Thymus (tissue), 11 donors: ENCODE measurements around the gene PLB1. TPM values are rescaled to one million over a fixed set of nuclear protein-coding genes. Genes with fewer than 3 reads are reported as not detected.

Experiments
- DNase-seq, 9 donors: peaks; one replicate each; pipeline ENCODE4 v3.0.0-alpha.2; 2013; ENCODE audit warnings: low spot score in 9 of 9, low read depth in 6 of 9, missing footprints in 1 of 9
- H3K27ac ChIP-seq, 2 donors: one replicate each; pipeline ENCODE4 v1.5.1; 2013; ENCODE audit warnings: control low read depth in 1 of 2, low read depth in 1 of 2, low read length in 1 of 2, mild to moderate bottlenecking in 1 of 2, moderate library complexity in 1 of 2
- H3K27me3 ChIP-seq, 2 donors: one replicate each; pipeline ENCODE4 v1.5.1; 2013; ENCODE audit warnings: low read length in 1 of 2; ENCODE audit not compliant: control insufficient read depth in 2 of 2, insufficient read depth in 1 of 2
- H3K36me3 ChIP-seq, 2 donors: one replicate each; pipeline ENCODE4 v1.5.1; 2013; ENCODE audit warnings: low read length in 1 of 2, mild to moderate bottlenecking in 1 of 2, moderate library complexity in 1 of 2; ENCODE audit not compliant: control insufficient read depth in 2 of 2, insufficient read depth in 2 of 2
- H3K4me1 ChIP-seq, 2 donors: one replicate each; pipeline ENCODE4 v1.5.1; 2013; ENCODE audit warnings: low read length in 2 of 2; ENCODE audit not compliant: control insufficient read depth in 2 of 2, insufficient read depth in 2 of 2
- H3K4me3 ChIP-seq, 2 donors: one replicate each; pipeline ENCODE4 v1.5.1; 2013; ENCODE audit warnings: low read length in 2 of 2, control low read depth in 1 of 2, mild to moderate bottlenecking in 1 of 2
- H3K9me3 ChIP-seq, 2 donors: one replicate each; pipeline ENCODE4 v1.5.1; 2013; ENCODE audit warnings: low read length in 1 of 2, mild to moderate bottlenecking in 1 of 2; ENCODE audit not compliant: control insufficient read depth in 2 of 2, insufficient read depth in 1 of 2
- whole genome bisulfite sequencing: extraction: QIAGEN DNeasy Blood & Tissue Kit; methylation state at CpG from one replicate; pipeline ENCODE4 v1.1.7; 2013; 5-methylcytosine and 5-hydroxymethylcytosine counted together
- polyA plus RNA-seq: library from polyadenylated mRNA; stranded (reverse); fragments of 200-250 nt; gene quantifications from one replicate; pipeline ENCODE4 v1.2.3, GENCODE V29; 2013
- total RNA-seq: library from RNA; stranded (reverse); fragments of 120-200 nt; gene quantifications from one replicate; pipeline ENCODE4 v1.2.4, GENCODE V29; 2013
- donor health status: healthy.

The PLB1 gene
- total and polyA plus RNA-seq, 2 donors = 1.8 to 2.3 TPM

DNA sequence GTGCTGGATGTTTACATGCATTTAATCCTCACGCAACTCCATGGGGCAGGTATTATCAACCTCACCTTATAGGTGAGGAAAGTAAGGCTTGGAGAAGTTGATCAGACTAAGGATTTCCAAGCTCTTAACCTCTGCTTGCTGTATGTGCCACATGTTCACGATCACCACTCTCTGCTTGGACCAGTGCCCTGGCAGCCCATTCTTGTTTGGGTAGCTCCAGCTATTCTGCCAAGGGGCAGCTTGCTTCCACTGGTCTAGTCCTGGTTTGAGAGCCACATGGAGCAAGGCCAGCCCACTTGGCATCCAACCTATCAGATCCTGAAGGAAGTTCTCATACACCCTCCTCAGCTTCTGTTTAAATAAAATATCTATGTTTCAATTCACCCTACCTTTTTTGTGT lies 14.3 kb downstream of the PLB1 start:
- Histone ChIP-seq H3K27me3 (peaks cover 0 to 4% of the 10 kb centered on the region in 2 donors), H3K27ac (no peak overlapping the region), H3K4me1 (no peaks in the 10 kb centered on the region), H3K36me3 (no peaks in the 10 kb centered on the region), H3K4me3 (no peak overlapping the region), H3K9me3 (no peaks in the 10 kb centered on the region)
- DNase-seq = no peak
- 96% methylated on average over 2 of the region's 2 CpGs for WGBS

DNA sequence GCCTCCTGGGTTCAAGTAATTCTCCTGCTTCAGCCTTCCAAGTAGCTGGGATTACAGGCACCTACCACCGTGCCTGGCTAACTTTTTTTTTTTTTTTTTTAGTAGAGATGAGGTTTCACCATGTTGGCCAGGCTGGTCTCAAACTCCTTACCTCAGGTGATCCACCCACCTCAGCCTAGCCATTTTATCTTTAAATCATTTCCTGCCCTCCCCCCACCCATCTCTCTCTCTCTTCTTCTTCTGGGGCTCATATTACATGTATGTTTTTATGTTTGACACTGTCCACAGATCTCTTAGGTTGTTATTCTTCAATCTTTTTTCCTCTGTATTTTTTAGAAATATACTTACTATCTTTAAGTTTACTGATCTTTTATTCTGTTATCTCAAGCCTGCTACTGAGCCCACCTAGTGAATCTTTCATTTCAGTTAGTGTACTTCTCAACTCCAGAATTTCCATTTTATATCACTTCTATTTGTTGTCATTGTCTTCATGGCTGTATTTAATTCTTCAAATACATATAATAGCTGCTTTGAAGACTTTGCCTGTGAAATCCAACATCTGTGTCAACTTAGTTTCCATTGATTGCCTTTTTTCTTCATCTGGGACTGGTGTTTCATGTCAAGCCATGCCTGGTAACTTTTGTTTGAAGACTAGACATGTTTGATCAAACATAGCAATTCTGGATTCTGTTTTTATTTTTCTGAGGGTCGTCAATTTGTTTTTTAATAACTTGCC lies 16.2 kb downstream of the PLB1 start:
- Histone ChIP-seq H3K4me3 (no peak overlapping the region), H3K27ac (no peak overlapping the region), H3K27me3 (peaks cover 0 to 9% of the 10 kb centered on the region in 2 donors), H3K4me1 (no peaks in the 10 kb centered on the region), H3K36me3 (no peaks in the 10 kb centered on the region), H3K9me3 (no peaks in the 10 kb centered on the region)
- 86% methylated on average over 2 of the region's 2 CpGs for WGBS
- no peak for DNase-seq

DNA sequence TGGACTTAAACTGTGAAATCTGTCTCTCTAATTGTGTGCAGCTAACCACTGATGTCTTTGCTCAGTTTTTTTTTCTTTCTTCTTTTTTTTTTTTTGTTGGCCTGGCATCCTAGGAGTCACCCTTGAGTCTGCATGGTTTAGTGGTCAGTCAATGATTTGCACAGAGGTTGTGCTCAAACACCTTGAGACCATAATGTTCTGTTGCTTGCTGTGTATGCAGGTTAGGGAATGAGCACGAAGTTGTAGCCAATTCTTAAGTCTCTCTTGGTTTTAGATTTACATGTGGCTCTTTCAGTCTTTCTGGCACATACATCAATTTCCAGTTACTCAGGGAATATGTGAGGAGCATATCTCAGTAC lies 16.7 kb downstream of the PLB1 start:
- H3K4me3 ChIP-seq = no peak overlapping the region
- no peaks in the 10 kb centered on the region for H3K4me1 ChIP-seq
- peaks cover 0 to 11% of the 10 kb centered on the region in 2 donors for H3K27me3 ChIP-seq
- H3K36me3 ChIP-seq = no peaks in the 10 kb centered on the region
- no peak overlapping the region for H3K27ac ChIP-seq
- 83% methylated on average over 1 of the region's 1 CpG for WGBS
- H3K9me3 ChIP-seq = no peaks in the 10 kb centered on the region
- DNase-seq = no peak

DNA sequence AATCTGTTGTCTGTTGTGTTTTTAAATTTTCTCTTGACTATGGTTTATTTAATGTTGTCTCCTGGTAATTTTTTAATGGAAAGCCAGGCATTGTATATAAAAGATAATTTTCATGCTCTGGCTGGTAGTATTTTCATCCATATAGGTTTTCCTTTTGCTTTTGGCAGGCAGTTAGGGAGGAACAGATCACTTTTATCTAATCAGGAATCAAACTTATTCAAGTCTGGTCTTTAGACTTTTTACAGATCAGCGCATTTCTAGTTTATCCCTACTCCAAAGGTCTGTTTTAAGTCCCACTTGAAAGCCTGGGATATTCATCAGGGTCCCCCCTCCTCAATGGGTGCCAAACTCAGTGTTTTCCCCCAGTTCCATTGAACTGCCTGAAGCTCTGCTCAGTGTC lies 17.2 kb downstream of the PLB1 start:
- Histone ChIP-seq H3K4me3 (no peak overlapping the region), H3K27me3 (peaks cover 0 to 13% of the 10 kb centered on the region in 2 donors), H3K4me1 (no peaks in the 10 kb centered on the region), H3K27ac (no peak overlapping the region), H3K36me3 (no peaks in the 10 kb centered on the region), H3K9me3 (no peaks in the 10 kb centered on the region)
- no peak for DNase-seq
- WGBS = 95% methylated on average over 1 of the region's 1 CpG

DNA sequence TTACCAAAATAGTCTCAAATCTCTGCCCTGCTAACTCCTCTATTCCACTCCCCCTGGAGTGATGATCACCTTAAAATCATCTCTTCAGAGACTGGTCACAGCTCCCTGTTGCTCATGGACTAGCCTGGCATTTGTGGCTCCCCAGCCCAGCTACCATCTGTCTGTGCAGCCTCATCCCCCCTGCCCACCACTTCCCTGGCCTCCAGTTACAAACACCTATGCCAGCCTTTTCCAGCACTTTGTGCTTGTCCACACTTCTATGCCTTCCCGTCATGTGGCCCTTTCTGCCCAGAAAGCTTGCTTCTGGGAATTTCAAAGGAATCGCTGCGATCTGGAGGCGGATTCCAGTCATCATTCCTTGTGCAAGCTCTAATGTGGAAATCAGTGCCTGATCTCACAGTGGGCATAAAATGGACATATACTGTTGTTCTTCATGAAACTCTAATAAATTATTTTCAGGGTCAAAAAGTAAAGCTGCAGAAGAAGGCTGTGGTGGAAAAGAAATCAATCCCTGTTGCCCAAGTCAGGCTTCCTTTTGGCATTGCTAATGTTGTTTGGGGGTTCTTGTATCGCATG lies 19.4 kb downstream of the PLB1 start:
- DNase-seq = no peak
- peaks cover 0 to 18% of the 10 kb centered on the region in 2 donors for H3K27me3 ChIP-seq
- H3K27ac ChIP-seq = no peak overlapping the region
- 85% methylated on average over 5 of the region's 5 CpGs for WGBS
- H3K36me3 ChIP-seq = no peaks in the 10 kb centered on the region
- no peak overlapping the region for H3K4me3 ChIP-seq
- H3K4me1 ChIP-seq = no peaks in the 10 kb centered on the region
- H3K9me3 ChIP-seq = no peaks in the 10 kb centered on the region

DNA sequence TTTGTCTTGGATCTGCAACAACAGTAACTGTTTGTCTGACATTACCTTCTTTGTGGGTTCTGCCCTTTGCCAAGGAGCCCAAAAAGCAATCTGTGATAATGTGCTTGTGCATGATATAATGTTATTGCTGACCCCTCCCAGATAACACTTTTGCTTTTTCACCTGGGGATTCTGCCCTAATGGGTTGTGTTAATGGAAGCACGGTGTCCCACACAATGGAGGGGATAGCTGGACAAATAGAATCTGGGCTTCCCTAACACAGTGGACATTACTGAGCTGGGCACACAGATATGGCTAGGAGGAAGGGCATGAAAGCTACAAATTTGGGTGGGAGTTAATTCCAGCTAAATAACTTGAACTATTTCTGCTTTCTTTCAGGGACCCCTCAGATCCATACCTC lies 20.6 kb downstream of the PLB1 start:
- peaks cover 0 to 18% of the 10 kb centered on the region in 2 donors for H3K27me3 ChIP-seq
- H3K27ac ChIP-seq = no peak overlapping the region
- H3K36me3 ChIP-seq = no peaks in the 10 kb centered on the region
- no peaks in the 10 kb centered on the region for H3K9me3 ChIP-seq
- WGBS = 88% methylated on average over 1 of the region's 1 CpG
- DNase-seq = no peak
- no peaks in the 10 kb centered on the region for H3K4me1 ChIP-seq
- no peak overlapping the region for H3K4me3 ChIP-seq

DNA sequence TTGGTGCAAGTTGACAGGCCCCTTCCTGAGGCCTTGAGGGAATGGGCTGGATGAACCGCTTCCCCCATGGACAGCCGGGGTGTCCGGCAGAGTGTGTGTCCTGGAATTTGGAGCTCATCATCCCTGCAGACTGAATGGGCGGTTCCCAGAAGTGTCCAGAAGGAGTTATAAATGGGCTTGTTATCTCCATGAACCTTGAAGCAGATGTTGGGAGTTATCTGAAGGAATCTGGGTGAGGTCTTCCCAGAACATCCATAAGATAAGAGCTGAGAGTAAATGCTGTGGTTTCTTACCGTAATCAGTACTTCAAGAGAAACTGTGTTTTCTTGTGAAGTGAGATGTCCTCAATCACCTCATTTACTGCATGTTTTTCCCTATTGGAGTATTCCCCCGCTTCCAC lies 21.1 kb downstream of the PLB1 start:
- no peak overlapping the region for H3K4me3 ChIP-seq
- peaks cover 0 to 21% of the 10 kb centered on the region in 2 donors for H3K27me3 ChIP-seq
- no peak for DNase-seq
- H3K27ac ChIP-seq = no peak overlapping the region
- no peaks in the 10 kb centered on the region for H3K9me3 ChIP-seq
- H3K4me1 ChIP-seq = no peaks in the 10 kb centered on the region
- 89% methylated on average over 6 of the region's 6 CpGs for WGBS
- no peaks in the 10 kb centered on the region for H3K36me3 ChIP-seq

DNA sequence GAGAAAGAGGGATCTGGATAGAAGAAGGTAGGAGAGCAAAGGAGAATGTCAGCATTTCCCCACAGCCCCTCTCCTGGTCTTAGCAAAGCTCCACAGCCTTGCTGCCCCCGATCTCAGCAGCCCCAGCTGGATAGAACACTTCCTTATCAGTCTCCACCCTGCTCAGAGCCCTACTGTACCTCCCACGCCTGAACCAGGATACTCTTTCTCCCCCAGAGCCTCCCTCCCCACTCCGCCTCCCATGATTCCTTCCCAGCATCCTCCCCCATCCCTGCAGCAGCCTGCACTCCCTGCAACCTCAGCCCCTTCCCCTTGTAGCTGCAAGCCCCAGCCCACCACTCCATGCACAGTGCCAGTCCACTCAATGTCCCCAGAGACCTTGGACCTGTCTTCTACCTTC lies 25.8 kb downstream of the PLB1 start:
- peaks cover 0 to 17% of the 10 kb centered on the region in 2 donors for H3K27me3 ChIP-seq
- DNase-seq = no peak

DNA sequence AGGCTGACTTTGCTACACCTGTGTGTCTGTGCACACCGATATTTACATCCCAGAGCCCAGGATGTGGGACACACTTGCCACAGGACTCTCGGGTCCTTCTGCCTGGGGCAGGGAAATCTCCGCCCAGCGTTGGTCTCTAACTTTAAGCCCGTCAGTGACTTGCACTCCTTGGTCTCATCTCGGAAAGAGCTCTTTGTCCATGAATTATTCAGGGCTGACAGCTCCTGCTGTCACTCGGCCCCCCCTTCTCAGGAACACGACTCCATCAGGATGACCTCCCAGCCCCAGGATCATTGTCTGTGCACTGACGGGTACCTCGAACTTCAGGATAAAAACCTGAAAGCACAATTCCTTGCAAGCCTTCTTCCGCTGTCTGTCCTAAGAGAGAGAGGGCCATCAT lies 26.6 kb downstream of the PLB1 start:
- WGBS = 95% methylated on average over 11 of the region's 11 CpGs
- DNase-seq = no peak
- Histone ChIP-seq H3K4me1 (no peaks in the 10 kb centered on the region), H3K27ac (no peak overlapping the region), H3K4me3 (no peak overlapping the region), H3K27me3 (peaks cover 0 to 12% of the 10 kb centered on the region in 2 donors), H3K36me3 (no peaks in the 10 kb centered on the region), H3K9me3 (no peaks in the 10 kb centered on the region)

More for the DNA sequence above, 25.8 kb downstream of the PLB1 start:
- Histone ChIP-seq H3K9me3 (no peaks in the 10 kb centered on the region), H3K4me3 (no peak overlapping the region), H3K36me3 (no peaks in the 10 kb centered on the region), H3K4me1 (no peaks in the 10 kb centered on the region), H3K27ac (no peak overlapping the region)
- 60% methylated on average over 3 of the region's 3 CpGs for WGBS
